ENCODE measurements around the gene NDUFA13.

The NDUFA13 gene

GRCh38 chr19:19513682-19514081 is 2.3 kb upstream of the NDUFA13 start:
- no peak for DNase-seq

DNA sequence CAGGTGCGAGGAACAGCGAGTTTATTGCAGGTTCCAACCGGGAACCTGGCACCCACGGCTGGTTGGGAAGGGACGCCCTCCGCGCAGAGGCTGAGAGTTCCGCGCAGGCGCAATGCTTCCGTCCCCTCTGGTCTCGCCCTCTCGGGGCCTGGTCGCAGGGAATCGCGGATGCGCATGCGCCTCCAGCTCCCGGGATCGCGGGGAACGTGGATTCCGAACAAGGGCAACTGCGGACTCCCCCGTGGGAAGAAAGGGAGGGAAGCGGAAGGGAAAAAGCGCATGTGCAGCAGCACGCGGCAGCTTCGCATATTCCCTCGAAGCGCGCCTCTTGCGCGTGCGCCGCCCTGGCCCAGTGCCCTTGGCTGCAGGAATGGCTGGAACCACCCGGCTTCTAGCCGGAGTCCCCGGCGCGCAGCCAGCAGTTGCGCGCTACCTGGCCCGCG is 1.8 kb upstream of the NDUFA13 start:
- no peak for DNase-seq

- DNase-seq: no peak
Observed at GRCh38 chr19:19514881-19515641, 964 bp upstream of the NDUFA13 start, which contains the start of gene TSSK6. Gene TSSK6, minus strand, starts transcription at chr19:19515548. Its CDS starts 121 bp downstream, at chr19:19515427.

GRCh38 chr19:19517235-19517619 is 1.2 kb downstream of the NDUFA13 start:
- DNase-seq: no peak

- DNase-seq: no peak
Observed at GRCh38 chr19:19520989-19521388, 5.0 kb downstream of the NDUFA13 start.

GRCh38 chr19:19523177-19523576 is 7.2 kb downstream of the NDUFA13 start:
- no peak for DNase-seq

DNA sequence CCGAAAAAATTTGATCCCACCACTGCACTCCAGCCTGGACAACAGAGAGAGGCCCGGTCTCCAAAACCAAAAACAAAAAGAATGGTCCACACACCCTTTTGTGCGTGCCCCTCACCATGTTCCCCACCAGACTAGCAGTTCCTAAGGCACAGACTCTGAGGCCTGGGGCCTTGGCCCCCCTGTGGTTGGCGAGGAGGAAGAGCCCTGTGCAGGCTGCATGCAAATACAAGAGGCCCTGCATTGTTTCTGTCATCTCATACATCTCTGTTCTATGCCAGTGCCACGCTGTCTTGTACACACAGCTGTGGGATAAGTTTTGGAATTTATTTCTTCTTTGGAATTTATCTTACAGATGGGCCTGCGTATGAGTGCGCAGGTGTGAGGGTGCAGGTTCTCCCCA is 8.0 kb downstream of the NDUFA13 start:
- DNase-seq: no peak

GRCh38 chr19:19525611-19526380 is 9.8 kb downstream of the NDUFA13 start:
- DNase-seq: no peak

DNA sequence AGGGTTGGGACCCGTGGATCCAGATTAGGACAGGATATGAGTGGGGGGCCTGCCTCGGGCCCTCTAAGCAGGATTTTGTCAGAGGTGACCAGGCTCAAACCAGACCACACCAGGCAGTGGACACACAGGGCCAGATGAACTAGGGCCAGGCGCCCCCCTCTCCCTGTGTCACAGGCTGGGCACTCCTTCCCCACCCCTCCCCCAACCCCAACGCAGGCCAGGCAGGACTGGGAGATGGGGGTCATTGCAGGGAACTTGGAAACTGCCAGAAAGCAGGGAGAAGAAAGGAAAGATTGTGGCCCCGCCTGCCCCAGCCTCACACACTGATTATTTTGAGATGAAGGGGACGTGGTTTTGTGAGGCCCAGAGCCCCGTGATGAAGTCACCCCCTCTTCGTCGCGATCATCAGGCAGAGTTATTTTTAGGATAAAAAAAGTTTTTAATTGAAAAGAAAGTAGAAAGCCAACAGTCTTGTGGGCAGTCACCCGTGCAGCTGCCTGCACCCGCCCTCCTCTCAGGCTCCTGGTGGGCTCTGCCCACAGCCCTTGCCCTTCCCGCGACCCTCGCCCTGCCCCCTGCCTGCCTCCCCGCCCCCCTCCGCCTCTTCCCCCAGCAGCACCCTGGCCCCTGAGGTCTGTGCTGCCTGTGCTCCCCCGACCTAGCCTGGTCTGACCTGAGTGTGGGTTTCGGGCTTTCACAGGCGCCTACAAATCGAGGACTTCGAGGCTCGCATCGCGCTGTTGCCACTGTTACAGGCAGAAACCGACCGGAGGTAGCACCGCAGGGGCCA is 10.8 kb downstream of the NDUFA13 start:
- no peak for DNase-seq

DNA sequence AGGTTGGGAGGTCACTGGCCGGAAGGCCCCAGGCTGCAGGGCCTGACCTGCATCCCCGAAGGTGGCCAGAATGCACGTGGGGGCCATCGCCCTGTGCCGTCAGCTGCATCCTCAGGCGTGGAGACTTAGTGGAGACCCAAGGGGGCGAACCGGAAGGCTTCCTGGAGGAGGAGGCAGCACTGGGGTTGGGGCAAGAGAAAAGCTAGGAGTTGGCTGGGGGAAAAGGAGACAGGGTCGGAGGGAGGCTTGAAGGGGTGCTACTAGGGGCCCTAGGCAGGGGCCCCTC is 11.3 kb downstream of the NDUFA13 start:
- DNase-seq: no peak

GRCh38 chr19:19527674-19528625 is 11.9 kb downstream of the NDUFA13 start:
- DNase-seq: no peak

- DNase-seq: peak; percentile 87
Observed at GRCh38 chr19:19528721-19529490, 12.9 kb downstream of the NDUFA13 start, which contains the start of gene YJEFN3. Gene YJEFN3, plus strand, starts transcription at chr19:19528911. Its CDS starts 22 bp downstream, at chr19:19528933.

DNA sequence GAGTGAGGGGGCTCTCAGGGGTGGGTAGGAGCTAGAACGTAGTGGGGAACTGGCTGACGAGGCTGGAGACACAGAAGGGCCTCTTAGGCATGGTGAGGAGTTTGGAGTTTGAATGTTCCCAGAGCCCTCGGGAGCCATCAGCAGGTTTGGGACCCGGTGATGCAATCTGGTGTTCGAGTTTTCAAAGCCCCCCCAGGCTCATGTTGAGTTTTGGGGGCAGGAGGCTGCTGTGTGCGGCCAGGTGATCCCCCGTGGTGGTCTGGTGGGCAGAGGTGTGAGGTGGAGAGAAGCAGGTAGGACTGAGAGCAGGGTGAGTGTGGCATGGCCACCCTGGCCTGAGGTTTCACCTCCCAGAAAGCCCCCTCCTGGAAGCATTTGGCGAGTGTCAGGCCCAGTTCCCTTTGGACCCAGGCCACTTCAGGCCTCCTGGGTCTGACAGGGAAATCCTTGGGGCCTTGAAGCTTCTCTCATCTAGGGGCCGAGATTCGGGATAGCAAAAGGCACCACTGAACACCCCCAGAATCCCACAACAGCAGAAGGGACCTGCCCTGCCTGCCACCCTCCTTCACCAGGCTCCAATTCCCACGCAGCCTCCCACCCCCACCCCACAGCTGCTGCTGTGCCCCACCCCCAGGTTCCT is 13.9 kb downstream of the NDUFA13 start:
- no peak for DNase-seq

- DNase-seq: no peak
Observed at GRCh38 chr19:19530423-19530804, 14.4 kb downstream of the NDUFA13 start.

GRCh38 chr19:19530889-19531288 is 14.9 kb downstream of the NDUFA13 start:
- DNase-seq: no peak

GRCh38 chr19:19531951-19532805 is 16.2 kb downstream of the NDUFA13 start:
- DNase-seq: peak; percentile 74

DNA sequence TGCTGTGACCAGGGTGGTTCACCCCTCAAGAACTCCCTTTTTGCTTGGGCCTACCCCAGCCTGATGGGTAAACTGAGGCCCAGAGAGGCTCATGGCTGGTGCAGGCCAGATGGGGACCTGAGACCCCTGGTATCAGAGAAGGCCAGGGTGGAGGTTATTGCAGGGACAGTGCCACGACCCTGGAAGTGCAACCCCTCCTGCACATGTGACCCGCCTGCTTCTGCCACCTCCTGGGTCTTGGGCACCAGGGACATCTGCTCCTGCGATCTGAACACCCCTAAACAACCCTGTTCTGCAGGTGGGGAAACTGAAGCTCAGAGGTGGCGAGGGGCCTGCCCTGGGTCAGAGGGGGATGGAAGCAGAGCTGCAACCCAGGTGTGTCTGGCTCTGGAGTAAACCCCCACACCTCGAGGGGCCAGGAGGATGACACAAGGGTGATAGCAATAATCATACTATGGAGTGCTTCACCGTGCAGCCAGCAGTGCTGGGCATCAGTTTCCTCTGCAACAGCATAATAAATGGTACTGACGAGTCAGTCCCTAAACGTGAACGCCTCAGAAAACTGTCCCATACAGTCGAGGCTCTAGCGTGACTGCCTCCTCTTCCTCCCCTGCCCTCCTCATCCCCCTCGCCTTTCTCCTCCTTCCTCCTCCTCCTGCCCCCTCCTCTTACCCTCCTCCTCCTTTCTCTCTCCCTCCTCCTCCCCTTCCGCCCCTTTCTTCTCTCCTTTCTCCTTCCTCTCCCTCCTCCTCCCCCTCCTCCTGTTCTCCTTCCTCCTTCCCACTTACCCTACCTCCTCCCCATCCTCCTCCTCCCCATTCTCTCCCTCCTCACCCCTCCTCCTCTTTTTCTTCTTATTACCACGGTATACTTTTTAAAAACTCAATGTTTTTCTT is 17.0 kb downstream of the NDUFA13 start:
- no peak for DNase-seq

- no peak for DNase-seq
Observed at GRCh38 chr19:19533841-19534240, 17.8 kb downstream of the NDUFA13 start.
